Sigmoid colon (tissue), 7 donors: ENCODE measurements around the gene IRF6. TPM values are rescaled to one million over a fixed set of nuclear protein-coding genes. Genes with fewer than 3 reads are reported as not detected.

ENCODE experiments used
- DNase-seq: peaks from one replicate; pipeline ENCODE4 v3.0.0-alpha.2; 2019
- H3K27ac ChIP-seq, 4 donors: fragments of 200-600 bp; sonication (generic); one replicate each; pipeline ENCODE4 v1.5.1; 2016 to 2019; ENCODE audit warnings: mild to moderate bottlenecking in 1 of 4
- H3K27me3 ChIP-seq, 3 donors: fragments of 200-600 bp; sonication (generic); one replicate each; pipeline ENCODE4 v1.5.1; 2019; ENCODE audit warnings: mild to moderate bottlenecking in 1 of 3
- H3K36me3 ChIP-seq, 4 donors: fragments of 200-600 bp; sonication (generic); one replicate each; pipeline ENCODE4 v1.5.1; 2016 to 2019
- H3K4me1 ChIP-seq, 4 donors: fragments of 200-600 bp; sonication (generic); one replicate each; pipeline ENCODE4 v1.5.1; 2017 to 2019
- H3K4me3 ChIP-seq, 4 donors: fragments of 200-600 bp; sonication (generic); one replicate each; pipeline ENCODE4 v1.5.1; 2017 to 2019; ENCODE audit warnings: mild to moderate bottlenecking in 2 of 4, moderate library complexity in 1 of 4
- H3K9me3 ChIP-seq, 4 donors: fragments of 200-600 bp in 3 of 4; sonication (generic) in 3 of 4; one replicate each; pipeline versions ENCODE4 v1.5.1 to v1.6.1; 2013 to 2019
- CTCF ChIP-seq, 4 experiments: fragments of 450-650 bp in 3 of 4; fragments of 200-600 bp in 1 of 4; IDR thresholded peaks; one replicate each; pipeline ENCODE4 v1.5.1; 2016 to 2019; ENCODE audit warnings: antibody characterized with exemption in 4 of 4, mild to moderate bottlenecking in 3 of 4, moderate library complexity in 2 of 4
- EP300 ChIP-seq, 4 donors: sonication (generic); formaldehyde crosslinking; IDR thresholded peaks; one replicate each; pipeline ENCODE4 v1.6.1; 2017; ENCODE audit warnings: antibody characterized with exemption in 4 of 4
- POLR2A ChIP-seq, 2 donors: fragments of 450-650 bp; IDR thresholded peaks; one replicate each; pipeline ENCODE4 v1.6.1; 2016; ENCODE audit warnings: antibody characterized with exemption in 2 of 2, mild to moderate bottlenecking in 2 of 2, moderate library complexity in 2 of 2
- POLR2AphosphoS5 ChIP-seq, 4 donors: sonication (generic); formaldehyde crosslinking; IDR thresholded peaks; one replicate each; pipeline ENCODE4 v1.6.1; 2017; ENCODE audit warnings: antibody characterized with exemption in 4 of 4
- WGBS, 2 donors: extraction: QIAGEN DNeasy Blood & Tissue Kit; methylation state at CpG; one replicate each; pipeline ENCODE4 v1.1.7; 2013; 5-methylcytosine and 5-hydroxymethylcytosine counted together
- intact Hi-C: fragments of 100-400 bp; cut with DNase I; formaldehyde crosslinking; loops from one replicate; pipeline ENCODE4 v1.15.1; 2023
- polyA plus RNA-seq, 3 donors: library from polyadenylated mRNA; stranded (reverse); fragments of 200-250 nt; gene quantifications; one replicate each; pipeline ENCODE4 v1.2.3, GENCODE V29; 2013
- total RNA-seq, 4 donors: library from RNA; depleted of rRNA; stranded (reverse); fragments of >200 nt; gene quantifications; one replicate each; pipeline ENCODE4 v1.1.0, GENCODE V29; 2016
- donor health status: healthy with polysubstance abuse.
- donor health status: Bipolar disorder and iron deficiency.
- donor health status: healthy.

IRF6 gene
- total and polyA plus RNA-seq, 7 donors: 0.28 to 58.5 (median 1.1) TPM

GRCh38 chr1:209755256-209755655 is 50.7 kb downstream of the IRF6 start:
- no peak overlapping the region for H3K27ac ChIP-seq
- intact Hi-C loops: no loop called here

GRCh38 chr1:209752890-209753289 is 53.1 kb downstream of the IRF6 start:
- no peaks in the 10 kb centered on the region for H3K9me3 ChIP-seq
- no peak overlapping the region for H3K4me3 ChIP-seq
- no peak for TF ChIP-seq POLR2AphosphoS5 (IDR thresholded peaks at IDR 0.05)
- no peak for TF ChIP-seq EP300 (IDR thresholded peaks at IDR 0.05)
- no peak for TF ChIP-seq POLR2A (IDR thresholded peaks at IDR 0.05)
- TF ChIP-seq CTCF (IDR thresholded peaks at IDR 0.05): no peak
- intact Hi-C loops: no loop called here
- H3K27ac ChIP-seq: no peak overlapping the region
- no peak for DNase-seq
- H3K36me3 ChIP-seq: no peaks in the 10 kb centered on the region
- 91 to 93% methylated on average over 3 of the region's 3 CpGs for WGBS, 2 donors
- H3K4me1 ChIP-seq: peaks cover 0 to 3% (median 0%) of the 10 kb centered on the region in 4 donors
- no peaks in the 10 kb centered on the region for H3K27me3 ChIP-seq

More at GRCh38 chr1:209755256-209755655, 50.7 kb downstream of the IRF6 start:
- Histone ChIP-seq H3K27me3 (no peaks in the 10 kb centered on the region), H3K36me3 (no peaks in the 10 kb centered on the region), H3K4me3 (no peak overlapping the region), H3K4me1 (no peaks in the 10 kb centered on the region), H3K9me3 (no peaks in the 10 kb centered on the region)
- no peak for TF ChIP-seq POLR2A (IDR thresholded peaks at IDR 0.05)
- TF ChIP-seq CTCF (IDR thresholded peaks at IDR 0.05): no peak
- TF ChIP-seq POLR2AphosphoS5 (IDR thresholded peaks at IDR 0.05): no peak
- TF ChIP-seq EP300 (IDR thresholded peaks at IDR 0.05): no peak
- DNase-seq: no peak
- 82 to 89% methylated on average over 1 of the region's 1 CpG for WGBS, 2 donors

- WGBS, 2 donors: 38 to 43% methylated on average over 5 of the region's 5 CpGs
- Histone ChIP-seq H3K27me3 (no peaks in the 10 kb centered on the region), H3K9me3 (no peaks in the 10 kb centered on the region), H3K36me3 (no peaks in the 10 kb centered on the region), H3K4me3 (no peak overlapping the region), H3K4me1 (peaks cover 0 to 5% (median 4%) of the 10 kb centered on the region in 4 donors), H3K27ac (no peak overlapping the region)
- intact Hi-C loops: no loop called here
- DNase-seq: no peak
- TF ChIP-seq POLR2AphosphoS5 (IDR thresholded peaks at IDR 0.05) (no peak), EP300 (IDR thresholded peaks at IDR 0.05) (no peak), POLR2A (IDR thresholded peaks at IDR 0.05) (no peak), CTCF (IDR thresholded peaks at IDR 0.05) (no peak)
These were observed 54.2 kb downstream of the IRF6 start for GRCh38 chr1:209751627-209752231.

GRCh38 chr1:209749670-209750323 is 56.1 kb downstream of the IRF6 start:
- no peak for DNase-seq
- 71 to 80% methylated on average over 6 of the region's 6 CpGs for WGBS, 2 donors
- no peak for TF ChIP-seq POLR2AphosphoS5 (IDR thresholded peaks at IDR 0.05)
- no peak for TF ChIP-seq POLR2A (IDR thresholded peaks at IDR 0.05)
- no peak for TF ChIP-seq CTCF (IDR thresholded peaks at IDR 0.05)
- no peak for TF ChIP-seq EP300 (IDR thresholded peaks at IDR 0.05)
- intact Hi-C loops: loop anchor here (5.0 kb wide), 1 partner anchor 57 kb away; no protein-coding TSS in a partner anchor
- Histone ChIP-seq H3K27ac (no peak overlapping the region), H3K27me3 (no peaks in the 10 kb centered on the region), H3K4me3 (no peak overlapping the region), H3K36me3 (no peaks in the 10 kb centered on the region), H3K4me1 (peaks cover 0 to 5% (median 4%) of the 10 kb centered on the region in 4 donors), H3K9me3 (no peaks in the 10 kb centered on the region)
